Stimulated activated CD8-positive, alpha-beta memory T cell treated with anti-CD3 and anti-CD28 coated beads, Interleukin-12 subunit alpha, Interleukin-12 subunit beta, amount 100 ng/mL, for 24 hours (primary cell): ENCODE measurements around the gene ARHGAP6.

Source experiments
- DNase-seq: peaks from one replicate; pipeline ENCODE4 v3.0.0-alpha.2; 2020; ENCODE audit errors: extremely low read depth

The ARHGAP6 gene

GRCh38 chrX:11108253-11108941 is 557.3 kb downstream of the ARHGAP6 start:
- DNase-seq = no peak

- no peak for DNase-seq
Measured at GRCh38 chrX:11105080-11105479, 560.6 kb downstream of the ARHGAP6 start.

GRCh38 chrX:11103751-11104150 is 562.0 kb downstream of the ARHGAP6 start:
- DNase-seq = no peak

- DNase-seq = no peak
Measured at GRCh38 chrX:11103006-11103405, 562.7 kb downstream of the ARHGAP6 start.

- DNase-seq = no peak
Measured at GRCh38 chrX:11100281-11101035, 565.3 kb downstream of the ARHGAP6 start.

DNA sequence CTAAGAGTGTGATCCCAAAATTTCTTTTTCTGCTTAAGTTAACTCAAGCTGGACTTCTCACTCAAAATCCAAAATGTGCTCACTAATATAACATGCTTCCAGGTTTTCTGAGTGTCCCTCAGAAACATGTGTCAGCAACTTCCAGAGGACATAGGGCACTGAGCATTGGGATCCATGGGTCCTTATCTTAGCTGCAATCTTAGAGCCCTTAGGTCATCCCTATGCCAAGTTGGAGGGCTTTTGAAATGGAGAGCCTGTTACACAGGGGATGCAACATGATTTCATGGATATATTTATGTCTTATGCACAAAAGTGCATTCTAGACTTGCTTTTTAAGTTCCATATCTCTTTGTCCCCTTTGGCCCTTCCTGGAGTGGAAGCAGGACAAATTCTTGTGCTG is 566.3 kb downstream of the ARHGAP6 start:
- DNase-seq = no peak

- DNase-seq = no peak
Measured at GRCh38 chrX:11097933-11098332, 567.8 kb downstream of the ARHGAP6 start.

DNA sequence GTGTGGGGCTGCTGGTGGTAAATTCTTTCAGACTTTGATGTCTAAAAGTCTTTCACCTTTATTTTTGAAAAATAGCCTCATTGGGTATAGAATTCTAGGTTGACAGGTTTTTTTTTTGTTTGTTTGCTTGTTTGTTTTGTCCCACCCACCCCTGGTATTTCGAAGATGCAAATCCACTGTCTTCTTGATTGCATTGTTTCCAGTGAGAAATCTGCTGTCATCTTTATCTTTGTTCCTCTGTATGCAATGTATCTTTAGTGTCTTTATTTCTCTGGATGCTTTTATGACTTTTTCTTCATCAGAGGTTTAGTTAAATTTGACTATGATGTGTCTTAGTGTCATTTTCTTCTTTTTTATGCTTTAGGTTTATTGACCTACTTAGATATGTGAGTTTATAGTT is 575.9 kb downstream of the ARHGAP6 start:
- no peak for DNase-seq
